Upper lobe of right lung (tissue), 1 donor: Measurements from ENCODE around the gene GULP1. TPM values are rescaled to one million over a fixed set of nuclear protein-coding genes. Genes with fewer than 3 reads are reported as not detected.
"Not testable (repeated sequence)": the region's sequence is repeated elsewhere in the genome, so short reads cannot be mapped to it uniquely, and the experiment has no call there.

Experiments used
- ATAC-seq: fragments of 200-7000 bp; cut with Tn5 transposase; one replicate; pipeline ENCODE4 v1.9.1; 2020; ENCODE audit warnings: mild to moderate bottlenecking, moderate library complexity
- DNase-seq: peaks from one replicate; pipeline ENCODE4 v3.0.0-alpha.2; 2020
- H3K27ac ChIP-seq: fragments of 200-600 bp; one replicate; pipeline ENCODE4 v1.8.0; 2022
- H3K27me3 ChIP-seq: fragments of 200-600 bp; one replicate; pipeline ENCODE4 v1.8.0; 2022; ENCODE audit warnings: mild to moderate bottlenecking
- H3K36me3 ChIP-seq: fragments of 200-600 bp; one replicate; pipeline ENCODE4 v1.8.0; 2022
- H3K4me1 ChIP-seq: fragments of 200-600 bp; one replicate; pipeline ENCODE4 v1.8.0; 2022
- H3K4me3 ChIP-seq: fragments of 200-600 bp; one replicate; pipeline ENCODE4 v1.8.0; 2022; ENCODE audit warnings: mild to moderate bottlenecking
- H3K9me3 ChIP-seq: fragments of 200-600 bp; one replicate; pipeline ENCODE4 v1.8.0; 2022
- CTCF ChIP-seq: fragments of 200-600 bp; IDR thresholded peaks from one replicate; pipeline ENCODE4 v1.8.0; 2022; ENCODE audit warnings: antibody characterized with exemption
- intact Hi-C: fragments of 100-400 bp; cut with DNase I; formaldehyde crosslinking; loops from one replicate; pipeline ENCODE4 v1.11.0; 2022
- total RNA-seq: library from RNA; stranded (reverse); fragmentation: NEBNext Ultra II Directional; extraction: Animal tissue kit (Norgen Biotek cat#: 25700); gene quantifications from one replicate; pipeline ENCODE4 v1.2.1, GENCODE V29; 2021
- donor health status: DM: no; HTN: yes; CAD: no; lungs with severe emphysema.

Gene GULP1
- total RNA-seq, 1 donor from 2014 or later: 30.6 TPM

GRCh38 chr2:188282907-188283306 is 8.8 kb upstream of the GULP1 start:
- Histone ChIP-seq H3K36me3 (no peaks in the 10 kb centered on the region), H3K4me1 (no peaks in the 10 kb centered on the region), H3K9me3 (no peaks in the 10 kb centered on the region), H3K27me3 (no peaks in the 10 kb centered on the region), H3K27ac (no peak overlapping the region), H3K4me3 (no peak overlapping the region)
- no peak for TF ChIP-seq CTCF
- ATAC-seq (no peak), DNase-seq (no peak)
- intact Hi-C loops: no loop called here

- intact Hi-C loops, H3K27me3 ChIP-seq, ATAC-seq, H3K36me3 ChIP-seq, DNase-seq, H3K4me3 ChIP-seq, H3K9me3 ChIP-seq, H3K27ac ChIP-seq, H3K4me1 ChIP-seq: not testable (repeated sequence)
Measured at GRCh38 chr2:188284251-188284650, 7.4 kb upstream of the GULP1 start.

GRCh38 chr2:188285049-188285448 is 6.6 kb upstream of the GULP1 start:
- no peak for TF ChIP-seq CTCF
- no peak for DNase-seq
- H3K4me3 ChIP-seq: no peak overlapping the region
- no peak overlapping the region for H3K27ac ChIP-seq
- H3K9me3 ChIP-seq: no peaks in the 10 kb centered on the region
- no peaks in the 10 kb centered on the region for H3K27me3 ChIP-seq
- H3K4me1 ChIP-seq: no peaks in the 10 kb centered on the region
- intact Hi-C loops: no loop called here
- no peak for ATAC-seq
- H3K36me3 ChIP-seq: no peaks in the 10 kb centered on the region

GRCh38 chr2:188285774-188286173 is 5.9 kb upstream of the GULP1 start:
- H3K4me1 ChIP-seq: peaks cover 4% of the 10 kb centered on the region
- no peaks in the 10 kb centered on the region for H3K36me3 ChIP-seq
- H3K27me3 ChIP-seq: no peaks in the 10 kb centered on the region
- intact Hi-C loops: no loop called here
- no peak for TF ChIP-seq CTCF
- ATAC-seq: no peak
- DNase-seq: no peak
- H3K27ac ChIP-seq: no peak overlapping the region
- H3K9me3 ChIP-seq: no peaks in the 10 kb centered on the region
- no peak overlapping the region for H3K4me3 ChIP-seq

- ATAC-seq (no peak), DNase-seq (peak; percentile 59)
- Histone ChIP-seq H3K36me3 (no peaks in the 10 kb centered on the region), H3K4me1 (peaks cover 7% of the 10 kb centered on the region), H3K27ac (peak overlapping the region; percentile 89), H3K27me3 (no peaks in the 10 kb centered on the region), H3K4me3 (peak overlapping the region; percentile 72), H3K9me3 (no peaks in the 10 kb centered on the region)
- no peak for TF ChIP-seq CTCF
- intact Hi-C loops: no loop called here
Measured at GRCh38 chr2:188291142-188291616, 495 bp upstream of the GULP1 start.

GRCh38 chr2:188292348-188293239 is 920 bp downstream of the GULP1 start:
- peak overlapping the region; percentile 89 for H3K27ac ChIP-seq
- peak overlapping the region; percentile 72 for H3K4me3 ChIP-seq
- intact Hi-C loops: no loop called here
- ATAC-seq (peak; percentile 89), DNase-seq (peak; percentile 87)
- no peaks in the 10 kb centered on the region for H3K36me3 ChIP-seq
- TF ChIP-seq CTCF: no peak
- no peaks in the 10 kb centered on the region for H3K9me3 ChIP-seq
- H3K4me1 ChIP-seq: peaks cover 7% of the 10 kb centered on the region
- H3K27me3 ChIP-seq: no peaks in the 10 kb centered on the region
